ENCODE results near the gene SMOC1. TPM values are rescaled to one million over a fixed set of nuclear protein-coding genes. Genes with fewer than 3 reads are reported as not detected.
A peak's percentile ranks its signal among the peaks of the same experiment; 100 is the strongest.

The SMOC1 gene
- total and polyA plus RNA-seq, 2 of the 8 experiments (the other 6 are each of a cell fraction or from before 2014, with no cell fraction given) = 1.6 to 2.4 TPM

GRCh38 chr14:69861025-69861569 lies 18.1 kb upstream of the SMOC1 start:
- ChIA-PET POLR2A (ENCODE audit: partially characterized antibody) (interaction anchor here (1.0 kb wide), 1 partner anchor 17 kb away, joined by 3 read pairs; no protein-coding TSS in a partner anchor), CTCF (ENCODE audit: partially characterized antibody) (interaction anchor here (0.6 to 3.9 kb wide), 6 partner anchors 17 to 338 kb away, joined by 3 to 15 read pairs (median 4); no protein-coding TSS in a partner anchor)
- H2AFZ ChIP-seq (ENCODE audit: low read length) = no peak overlapping the region
- no peaks in the 10 kb centered on the region for H3K23me2 ChIP-seq (ENCODE audit: low read depth, low read length)
- H3K14ac ChIP-seq (ENCODE audit: insufficient read length) = no peak overlapping the region
- H3K4me2 ChIP-seq (ENCODE audit: insufficient read depth in 1 of 2, low read depth in 2 of 2, low read length in 2 of 2) = peak overlapping the region in 1 of 2 experiments; percentile 31; a peak in 1 of 4 replicates
- H4K5ac ChIP-seq (ENCODE audit: insufficient read length, low read depth, low read length) = no peak overlapping the region
- H3K4ac ChIP-seq (replicated peaks; ENCODE audit: insufficient read length, low read depth, low read length) = no peak overlapping the region
- H3K4me1 ChIP-seq (replicated peaks in 1 of 4; ENCODE audit: control insufficient read depth in 3 of 4, insufficient read depth in 4 of 4, low read length in 3 of 4) = peaks cover 0 to 15% (median 10%) of the 10 kb centered on the region in 4 experiments; a peak in 4 of 7 replicates
- no peaks in the 10 kb centered on the region for H3K79me1 ChIP-seq (ENCODE audit: low read depth, low read length)
- no peak overlapping the region for H3K9ac ChIP-seq (replicated peaks in 1 of 4; ENCODE audit: extremely low read depth in 1 of 4, low read depth in 3 of 4, low read length in 3 of 4)
- H3K56ac ChIP-seq (replicated peaks; ENCODE audit: insufficient read length, low read depth, low read length) = no peak overlapping the region
- no peak overlapping the region for H3K4me3 ChIP-seq (ENCODE audit: extremely low read depth in 1 of 4, insufficient read depth in 2 of 4, low read depth in 3 of 4, low read length in 4 of 4)
- no peak overlapping the region for H3K27ac ChIP-seq (ENCODE audit: low read depth, low read length)
- no peak for TF ChIP-seq ASH2L (IDR thresholded peaks at IDR 0.05; ENCODE audit: low read length)
- TF ChIP-seq CEBPB (IDR thresholded peaks at IDR 0.05; ENCODE audit: low read depth, low read length) = peak; percentile 52; the same call in 1 of the 2 replicates
- H2BK12ac ChIP-seq (ENCODE audit: low read depth, low read length) = no peak overlapping the region
- no peak overlapping the region for H2BK20ac ChIP-seq (ENCODE audit: low read length)
- 55% methylated on average over 3 of the region's 3 CpGs; no CpG with 5 or more reads in 1 of the 2 experiments for WGBS, 2 experiments (ENCODE audit: extremely low coverage in 1 of 2, insufficient coverage in 1 of 2, insufficient read length in 1 of 2, insufficient replicate concordance in 2 of 2, low coverage in 1 of 2, low lambda C conversion rate in 2 of 2, missing lambda C conversion rate in 1 of 2)
- H4K8ac ChIP-seq (ENCODE audit: extremely low read depth, insufficient read depth, low read length) = no peak overlapping the region
- H3K18ac ChIP-seq (ENCODE audit: extremely low read depth, low read length) = no peak overlapping the region; the same call in 1 of the 2 replicates
- no peak overlapping the region for H3K23ac ChIP-seq (ENCODE audit: insufficient read length)
- DNase-seq (ENCODE audit: low read depth in 1 of 2, low spot score in 2 of 2) (no peak), FAIRE-seq (no peak)
- 0 out of 4 replicates have a peak, but pooled peaks cover 0 to 3% of the 10 kb centered on the region in 2 experiments for H3K9me3 ChIP-seq (ENCODE audit: insufficient read depth in 2 of 2, low read depth in 1 of 2, low read length in 1 of 2)
- no peak overlapping the region for H2AK5ac ChIP-seq (ENCODE audit: low read depth, low read length)
- no peak overlapping the region for H4K91ac ChIP-seq (replicated peaks; ENCODE audit: insufficient read length, low read length)
- no peaks in the 10 kb centered on the region for H3K36me3 ChIP-seq (ENCODE audit: control insufficient read depth in 2 of 4, insufficient read depth in 4 of 4, low read length in 3 of 4)
- peaks cover 0 to 4% (median 0%) of the 10 kb centered on the region in 4 experiments; a peak in 3 of 7 replicates for H3K27me3 ChIP-seq (replicated peaks in 1 of 4; ENCODE audit: control insufficient read depth in 3 of 4, extremely low read depth in 1 of 4, insufficient read depth in 3 of 4, low read length in 3 of 4)
- no peaks in the 10 kb centered on the region for H4K20me1 ChIP-seq (replicated peaks in 1 of 2; ENCODE audit: control insufficient read depth in 1 of 2, insufficient read depth in 2 of 2, low read length in 2 of 2)
- no peaks in the 10 kb centered on the region for H3K79me2 ChIP-seq (ENCODE audit: control insufficient read depth in 1 of 2, insufficient read depth in 2 of 2, low read length in 2 of 2)
- no peak overlapping the region for H2BK120ac ChIP-seq (replicated peaks; ENCODE audit: low read depth, low read length)
- H2BK5ac ChIP-seq (ENCODE audit: low read depth, low read length) = no peak overlapping the region
- H2BK15ac ChIP-seq (ENCODE audit: low read length) = no peak overlapping the region

Data from H1 (cell line).